ENCODE data around the gene PPP1R12C.
"Not testable (repeated sequence)": the region's sequence is repeated elsewhere in the genome, so short reads cannot be mapped to it uniquely, and the experiment has no call there.

- TF ChIP-seq, protein P1, sequence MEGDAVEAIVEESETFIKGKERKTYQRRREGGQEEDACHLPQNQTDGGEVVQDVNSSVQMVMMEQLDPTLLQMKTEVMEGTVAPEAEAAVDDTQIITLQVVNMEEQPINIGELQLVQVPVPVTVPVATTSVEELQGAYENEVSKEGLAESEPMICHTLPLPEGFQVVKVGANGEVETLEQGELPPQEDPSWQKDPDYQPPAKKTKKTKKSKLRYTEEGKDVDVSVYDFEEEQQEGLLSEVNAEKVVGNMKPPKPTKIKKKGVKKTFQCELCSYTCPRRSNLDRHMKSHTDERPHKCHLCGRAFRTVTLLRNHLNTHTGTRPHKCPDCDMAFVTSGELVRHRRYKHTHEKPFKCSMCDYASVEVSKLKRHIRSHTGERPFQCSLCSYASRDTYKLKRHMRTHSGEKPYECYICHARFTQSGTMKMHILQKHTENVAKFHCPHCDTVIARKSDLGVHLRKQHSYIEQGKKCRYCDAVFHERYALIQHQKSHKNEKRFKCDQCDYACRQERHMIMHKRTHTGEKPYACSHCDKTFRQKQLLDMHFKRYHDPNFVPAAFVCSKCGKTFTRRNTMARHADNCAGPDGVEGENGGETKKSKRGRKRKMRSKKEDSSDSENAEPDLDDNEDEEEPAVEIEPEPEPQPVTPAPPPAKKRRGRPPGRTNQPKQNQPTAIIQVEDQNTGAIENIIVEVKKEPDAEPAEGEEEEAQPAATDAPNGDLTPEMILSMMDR (conservative IDR thresholded peaks at IDR 0.05) = not testable (repeated sequence)
- TF ChIP-seq ZFX (IDR thresholded peaks at IDR 0.05) = not testable (repeated sequence)
Observed at GRCh38 chr19:55107252-55107651, 10.2 kb downstream of the PPP1R12C start.
